Measurements from ENCODE around the gene MRPS16.

MRPS16 gene

GRCh38 chr10:73238990-73239566, 13.4 kb downstream of the MRPS16 start:
- DNase-seq, result no peak

- DNase-seq, result no peak
Measured at GRCh38 chr10:73234695-73235094, 17.7 kb downstream of the MRPS16 start.

GRCh38 chr10:73233883-73234282, 18.6 kb downstream of the MRPS16 start:
- no peak for DNase-seq

GRCh38 chr10:73232887-73233286, 19.6 kb downstream of the MRPS16 start:
- no peak for DNase-seq

GRCh38 chr10:73229567-73229966, 22.9 kb downstream of the MRPS16 start:
- DNase-seq, result no peak

GRCh38 chr10:73228247-73228646, 24.2 kb downstream of the MRPS16 start:
- DNase-seq, result no peak

- DNase-seq, result no peak
Measured at GRCh38 chr10:73226663-73227062, 25.8 kb downstream of the MRPS16 start.

- DNase-seq, result no peak
Measured at GRCh38 chr10:73225518-73225917, 26.9 kb downstream of the MRPS16 start.

- DNase-seq, result no peak
Measured at GRCh38 chr10:73220989-73221388, 31.5 kb downstream of the MRPS16 start.

GRCh38 chr10:73219384-73219783, 33.1 kb downstream of the MRPS16 start:
- no peak for DNase-seq

- no peak for DNase-seq
Measured at GRCh38 chr10:73218431-73219191, 33.8 kb downstream of the MRPS16 start.

- no peak for DNase-seq
Measured at GRCh38 chr10:73217628-73218027, 34.8 kb downstream of the MRPS16 start.

GRCh38 chr10:73215749-73216148, 36.7 kb downstream of the MRPS16 start:
- no peak for DNase-seq

GRCh38 chr10:73211106-73211811, 41.2 kb downstream of the MRPS16 start:
- DNase-seq, result no peak

GRCh38 chr10:73210395-73211105, 41.9 kb downstream of the MRPS16 start:
- no peak for DNase-seq

- no peak for DNase-seq
Measured at GRCh38 chr10:73209705-73210104, 42.7 kb downstream of the MRPS16 start.

GRCh38 chr10:73207883-73208282, 44.6 kb downstream of the MRPS16 start:
- no peak for DNase-seq

- DNase-seq, result no peak
Measured at GRCh38 chr10:73206385-73206784, 46.1 kb downstream of the MRPS16 start.

GRCh38 chr10:73205890-73206289, 46.6 kb downstream of the MRPS16 start:
- no peak for DNase-seq

GRCh38 chr10:73205081-73205480, 47.4 kb downstream of the MRPS16 start:
- no peak for DNase-seq

All from DMS79 treated with DMSO at 0.1 percent for 48 hours (cell line).